Measurements from ENCODE around the gene NELL2.

- no peak for TF ChIP-seq ZBTB7A (IDR thresholded peaks at IDR 0.05; ENCODE audit: low read depth)
- no peak for TF ChIP-seq FOXM1 (IDR thresholded peaks at IDR 0.05; ENCODE audit: borderline replicate concordance, low read depth)
- TF ChIP-seq EP300 (IDR thresholded peaks at IDR 0.05; ENCODE audit: borderline replicate concordance): no peak
These were observed 220.3 kb downstream of the NELL2 start for GRCh38 chr12:44655846-44656245.

All from Ishikawa (cell line).